GM10248 (cell line): Measurements from ENCODE around the gene METAP1D.

Experiments used
- CTCF ChIA-PET: fragments of 300-600 bp; sonication (Branson Sonifier 250); formaldehyde crosslinking; extraction: SDS; loops from one replicate; lab custom pipeline; 2021; ENCODE audit warnings: antibody characterized with exemption; lab: Yijun Ruan, JAX
- POLR2A ChIA-PET: fragments of 350-650 bp; sonication (Branson Sonifier 250); formaldehyde crosslinking; extraction: SDS; loops from one replicate; lab custom pipeline; 2020; ENCODE audit warnings: antibody characterized with exemption; lab: Yijun Ruan, JAX
- DNase-seq: peaks from one replicate; pipeline ENCODE4 v3.0.0; 2012; ENCODE audit errors: extremely low spot score
- CTCF ChIP-seq: IDR thresholded peaks from 2 replicates; pipeline ENCODE4 v1.5.1; 2012; ENCODE audit warnings: mild to moderate bottlenecking, low read depth; ENCODE audit errors: extremely low read depth, missing control alignments, control extremely low read depth

Gene METAP1D

GRCh38 chr2:172081221-172082022, 81.7 kb downstream of the METAP1D start:
- ChIA-PET POLR2A (no interaction called here), CTCF (interaction anchor here (1.0 to 1.9 kb wide), 6 partner anchors 11 to 25 kb away, joined by 4 to 6 read pairs (median 5); partner anchors contain the start of gene DLX2)
- peak; percentile 27 for DNase-seq
- no peak for TF ChIP-seq CTCF

- CTCF ChIA-PET, result interaction anchor here (0.6 to 2.7 kb wide), 10 partner anchors 10 to 376 kb away, joined by 3 to 9 read pairs (median 4); partner anchors contain the start of gene DLX2
- no peak for TF ChIP-seq CTCF
These were observed 82.6 kb downstream of the METAP1D start for GRCh38 chr2:172082105-172082943.

GRCh38 chr2:172082944-172083627, 83.3 kb downstream of the METAP1D start:
- CTCF ChIA-PET, result interaction anchor here (0.8 to 2.7 kb wide), 6 partner anchors 9 to 377 kb away, joined by 3 to 9 read pairs (median 4); partner anchors contain the start of gene DLX2
- peak; percentile 29 for DNase-seq
- no peak for TF ChIP-seq CTCF
- POLR2A ChIA-PET, result interaction anchor here (0.6 to 0.7 kb wide), 2 partner anchors 168 to 189 kb away, joined by 3 to 6 read pairs; no protein-coding TSS in a partner anchor

More at GRCh38 chr2:172082105-172082943, 82.6 kb downstream of the METAP1D start:
- peak; percentile 5 for DNase-seq
- POLR2A ChIA-PET, result interaction anchor here (0.6 to 0.7 kb wide), 2 partner anchors 167 to 189 kb away, joined by 3 to 6 read pairs; no protein-coding TSS in a partner anchor

DNA sequence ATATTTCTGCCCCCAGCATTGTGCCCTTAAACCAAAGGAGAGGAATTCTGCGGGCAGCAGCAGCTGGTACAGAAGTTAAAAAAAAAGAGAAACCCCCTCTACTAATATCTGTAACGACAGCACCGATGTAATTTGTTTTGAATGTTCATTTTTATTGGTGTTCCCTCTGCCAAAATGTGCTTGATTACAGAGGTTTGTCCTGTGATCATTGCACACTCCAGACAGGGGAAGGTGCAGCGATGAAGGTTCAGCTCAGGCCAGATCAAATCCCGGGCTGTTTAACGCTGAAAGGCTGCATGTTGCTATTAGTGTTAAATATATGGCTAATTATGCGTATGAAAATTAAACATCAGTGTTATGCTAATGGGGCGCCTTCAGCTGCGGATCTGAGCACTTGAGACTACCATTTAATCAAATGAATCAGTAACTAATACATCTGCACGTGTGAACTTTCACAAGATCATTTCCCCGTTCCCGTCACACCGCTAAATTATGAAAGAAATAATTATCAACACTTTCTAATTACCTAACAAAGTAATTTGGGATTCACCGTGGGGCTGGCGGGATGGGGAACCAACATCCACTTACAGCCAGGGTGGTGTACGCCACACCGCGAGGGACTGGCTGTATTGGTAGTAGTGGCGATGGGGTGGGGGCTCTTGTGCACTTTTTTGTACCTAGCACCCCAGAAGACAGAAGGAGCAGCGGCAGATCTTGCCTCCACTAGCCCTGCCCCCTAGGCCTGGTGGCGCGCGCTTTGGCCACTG, 84.1 kb downstream of the METAP1D start:
- no peak for TF ChIP-seq CTCF
- CTCF ChIA-PET, result interaction anchor here (0.8 to 2.7 kb wide), 3 partner anchors 19 to 43 kb away, joined by 3 to 9 read pairs (median 4); partner anchors contain the start of gene DLX2

GRCh38 chr2:172084395-172084644, 84.6 kb downstream of the METAP1D start:
- no peak for TF ChIP-seq CTCF
- ChIA-PET POLR2A (no interaction called here), CTCF (interaction anchor here (0.6 to 2.7 kb wide), 2 partner anchors 43 to 385 kb away, joined by 3 to 9 read pairs; no protein-coding TSS in a partner anchor)
- DNase-seq, result peak; percentile 23

More for the DNA sequence above, 84.1 kb downstream of the METAP1D start:
- POLR2A ChIA-PET, result no interaction called here
- peak; percentile 10 for DNase-seq
